HEK293 (cell line): ENCODE measurements around the gene METTL25B.
A peak's percentile ranks its signal among the peaks of the same experiment; 100 is the strongest.
"Not testable (repeated sequence)": the region's sequence is repeated elsewhere in the genome, so short reads cannot be mapped to it uniquely, and the experiment has no call there.

Experiments used
- CTCF ChIA-PET: fragments of 350-600 bp; formaldehyde crosslinking; extraction: SDS; loops from one replicate; lab custom pipeline; 2021; ENCODE audit warnings: antibody characterized with exemption; lab: Yijun Ruan, JAX
- POLR2A ChIA-PET: fragments of 300-600 bp; formaldehyde crosslinking; extraction: SDS; loops from one replicate; lab custom pipeline; 2020; ENCODE audit warnings: antibody characterized with exemption, inconsistent platforms; lab: Yijun Ruan, JAX
- H3K27ac ChIP-seq: fragments of 200-500 bp; sonication (Bioruptor generic); 2 replicates; pipeline ENCODE4 v1.5.1; 2014; ENCODE audit warnings: low read depth, low read length, control low read depth, inconsistent platforms; ENCODE audit errors: extremely low read depth
- H3K36me3 ChIP-seq, 2 experiments: fragments of 200-500 bp in 1 of 2; sonication (Bioruptor generic) in 1 of 2; 1 replicate in 1 of 2; 2 replicates in 1 of 2; pipeline ENCODE4 v1.5.1; 2014 to 2017; ENCODE audit warnings: inconsistent platforms in 2 of 2, low read length in 2 of 2; ENCODE audit not compliant: control insufficient read depth in 2 of 2, insufficient read depth in 1 of 2
- H3K4me1 ChIP-seq: fragments of 200-500 bp; sonication (Bioruptor generic); 2 replicates; pipeline ENCODE4 v1.5.1; 2014; ENCODE audit warnings: mild to moderate bottlenecking, low read length, inconsistent platforms; ENCODE audit not compliant: control insufficient read depth, insufficient read depth
- H3K4me3 ChIP-seq: 2 replicates; pipeline ENCODE4 v1.5.1; 2011; ENCODE audit warnings: low read depth, mild to moderate bottlenecking, control low read depth, low read length, moderate library complexity
- H3K9me3 ChIP-seq: fragments of 200-500 bp; sonication (Bioruptor generic); 2 replicates; pipeline ENCODE4 v1.5.1; 2014; ENCODE audit warnings: low read depth, low read length, inconsistent platforms; ENCODE audit not compliant: control insufficient read depth, insufficient read depth
- BCL11A ChIP-seq: fragments of 450-650 bp; formaldehyde crosslinking; IDR thresholded peaks from 2 replicates; pipeline ENCODE4 v1.5.1; 2016; ENCODE audit warnings: low read depth, missing biosample characterization, missing genetic modification characterization
- GFI1B ChIP-seq: fragments of 450-650 bp; formaldehyde crosslinking; IDR thresholded peaks from 2 replicates; pipeline ENCODE4 v1.5.1; 2016; ENCODE audit warnings: missing biosample characterization, missing genetic modification characterization
- KLF16 ChIP-seq: fragments of 450-650 bp; formaldehyde crosslinking; IDR thresholded peaks from 2 replicates; pipeline ENCODE4 v1.5.1; 2017; ENCODE audit warnings: missing biosample characterization, missing genetic modification characterization
- MYNN ChIP-seq: fragments of 450-650 bp; formaldehyde crosslinking; IDR thresholded peaks from 2 replicates; pipeline ENCODE4 v1.5.1; 2016; ENCODE audit warnings: missing biosample characterization, missing genetic modification characterization, borderline replicate concordance
- MZF1 ChIP-seq: fragments of 450-650 bp; formaldehyde crosslinking; IDR thresholded peaks from 2 replicates; pipeline ENCODE4 v1.5.1; 2017; ENCODE audit warnings: missing biosample characterization, missing genetic modification characterization, borderline replicate concordance
- SP2 ChIP-seq: fragments of 450-650 bp; formaldehyde crosslinking; IDR thresholded peaks from 2 replicates; pipeline ENCODE4 v1.5.1; 2016; ENCODE audit warnings: missing biosample characterization, missing genetic modification characterization
- SP3 ChIP-seq: fragments of 450-650 bp; formaldehyde crosslinking; IDR thresholded peaks from 2 replicates; pipeline ENCODE4 v1.5.1; 2016; ENCODE audit warnings: missing biosample characterization, missing genetic modification characterization
- ZNF16 ChIP-seq: fragments of 450-650 bp; formaldehyde crosslinking; IDR thresholded peaks from 2 replicates; pipeline ENCODE4 v1.5.1; 2016; ENCODE audit warnings: low read depth, missing biosample characterization, missing genetic modification characterization
- ZNF223 ChIP-seq: fragments of 450-650 bp; formaldehyde crosslinking; IDR thresholded peaks from 2 replicates; pipeline ENCODE4 v1.5.1; 2016; ENCODE audit warnings: missing biosample characterization, missing genetic modification characterization
- ZNF248 ChIP-seq: fragments of 450-650 bp; formaldehyde crosslinking; IDR thresholded peaks from 2 replicates; pipeline ENCODE4 v1.5.1; 2017; ENCODE audit warnings: missing biosample characterization, missing genetic modification characterization
- ZNF366 ChIP-seq: fragments of 450-650 bp; formaldehyde crosslinking; conservative IDR thresholded peaks from 2 replicates; pipeline ENCODE4 v1.5.1; 2016; ENCODE audit warnings: missing biosample characterization, missing genetic modification characterization
- ZNF473 ChIP-seq: fragments of 450-650 bp; formaldehyde crosslinking; IDR thresholded peaks from 2 replicates; pipeline ENCODE4 v1.5.1; 2017; ENCODE audit warnings: missing biosample characterization, missing genetic modification characterization
- ZNF623 ChIP-seq: fragments of 450-650 bp; formaldehyde crosslinking; IDR thresholded peaks from 2 replicates; pipeline ENCODE4 v1.5.1; 2016; ENCODE audit warnings: missing biosample characterization, missing genetic modification characterization
- ZNF791 ChIP-seq: fragments of 450-650 bp; formaldehyde crosslinking; IDR thresholded peaks from 2 replicates; pipeline ENCODE4 v1.5.1; 2016; ENCODE audit warnings: missing biosample characterization, missing genetic modification characterization
- ZNF837 ChIP-seq: fragments of 450-650 bp; formaldehyde crosslinking; IDR thresholded peaks from 2 replicates; pipeline ENCODE4 v1.5.1; 2016; ENCODE audit warnings: missing biosample characterization, missing genetic modification characterization
- ZSCAN23 ChIP-seq: fragments of 450-650 bp; formaldehyde crosslinking; IDR thresholded peaks from 2 replicates; pipeline ENCODE4 v1.5.1; 2016; ENCODE audit warnings: missing biosample characterization, missing genetic modification characterization
- TF ChIP-seq, protein P1 (sequence below): fragments of 450-650 bp; formaldehyde crosslinking; IDR thresholded peaks from 2 replicates; pipeline ENCODE4; 2016; ENCODE audit warnings: missing biosample characterization, missing genetic modification characterization

METTL25B gene

DNA sequence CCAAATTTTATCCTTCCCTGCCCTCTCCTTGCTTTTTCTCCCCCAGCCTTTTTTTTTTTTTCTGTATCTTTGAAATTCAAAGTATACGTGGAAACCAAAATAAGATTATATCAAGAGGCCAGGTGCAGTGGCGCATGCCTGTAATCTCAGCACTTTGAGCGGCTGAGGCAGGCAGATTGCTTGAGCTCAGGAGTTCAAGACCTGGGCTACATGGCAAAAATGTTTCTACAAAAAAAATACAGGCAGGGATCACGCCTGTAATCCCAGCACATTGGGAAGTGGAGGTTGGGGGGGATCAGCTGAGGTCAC is 32.5 kb downstream of the METTL25B start:
- TF ChIP-seq ZNF473 (no peak), ZNF16 (tag by site-specific recombination) (no peak), MZF1 (no peak), GFI1B (tag by site-specific recombination) (no peak), ZNF791 (tag by site-specific recombination) (no peak), BCL11A (no peak), SP2 (tag by site-specific recombination) (no peak), ZNF248 (tag by site-specific recombination) (no peak), ZSCAN23 (tag by site-specific recombination) (no peak), ZNF623 (no peak), ZNF837 (tag by site-specific recombination) (no peak), ZNF223 (tag by site-specific recombination) (no peak)
- TF ChIP-seq, protein P1, sequence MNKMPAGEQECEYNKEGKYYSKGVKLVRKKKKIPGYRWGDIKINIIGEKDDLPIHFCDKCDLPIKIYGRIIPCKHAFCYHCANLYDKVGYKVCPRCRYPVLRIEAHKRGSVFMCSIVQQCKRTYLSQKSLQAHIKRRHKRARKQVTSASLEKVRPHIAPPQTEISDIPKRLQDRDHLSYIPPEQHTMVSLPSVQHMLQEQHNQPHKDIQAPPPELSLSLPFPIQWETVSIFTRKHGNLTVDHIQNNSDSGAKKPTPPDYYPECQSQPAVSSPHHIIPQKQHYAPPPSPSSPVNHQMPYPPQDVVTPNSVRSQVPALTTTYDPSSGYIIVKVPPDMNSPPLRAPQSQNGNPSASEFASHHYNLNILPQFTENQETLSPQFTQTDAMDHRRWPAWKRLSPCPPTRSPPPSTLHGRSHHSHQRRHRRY (tag by site-specific recombination), result no peak
- TF ChIP-seq, all 188 proteins: peak for 0

DNA sequence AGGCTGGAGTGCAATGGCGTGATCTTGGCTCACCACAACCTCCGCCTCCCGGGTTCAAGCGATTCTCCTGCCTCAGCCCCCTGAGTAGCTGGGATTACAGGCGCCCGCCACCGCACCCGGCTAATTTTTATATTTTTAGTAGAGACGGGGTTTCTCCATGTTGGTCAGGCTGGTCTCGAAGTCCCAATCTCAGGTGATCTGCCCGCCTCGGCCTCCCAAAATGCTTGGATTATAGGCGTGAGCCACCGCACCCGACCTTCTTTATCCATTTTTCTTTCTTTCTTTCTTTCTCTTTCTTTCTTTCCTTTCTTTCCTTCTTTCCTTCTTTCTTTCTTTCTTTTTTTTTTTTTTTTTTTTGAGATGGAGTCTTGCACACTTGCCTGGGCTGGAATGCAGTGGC is 36.9 kb downstream of the METTL25B start:
- CTCF ChIA-PET, result interaction anchor here (0.6 to 5.0 kb wide), 2 partner anchors 38 to 383 kb away, joined by 5 to 28 read pairs; partner anchors contain the start of genes ISG20L2 and METTL25B
- H3K4me1 ChIP-seq, H3K9me3 ChIP-seq, H3K27ac ChIP-seq, H3K4me3 ChIP-seq: not testable (repeated sequence)
- TF ChIP-seq ZNF366 (tag by site-specific recombination), result peak; percentile 72
- H3K36me3 ChIP-seq, result peaks cover 0 to 15% of the 10 kb centered on the region in 2 experiments; a peak in 2 of 3 replicates
- POLR2A ChIA-PET, result interaction anchor here (0.6 to 1.8 kb wide), 5 partner anchors 9 to 71 kb away, joined by 3 to 4 read pairs (median 3); partner anchors contain the start of genes ISG20L2, METTL25B and MRPL24

More for the DNA sequence above, 32.5 kb downstream of the METTL25B start:
- CTCF ChIA-PET, result interaction anchor here (0.9 to 1.3 kb wide), 4 partner anchors 9 to 71 kb away, joined by 3 to 5 read pairs (median 4); no protein-coding TSS in a partner anchor
- Histone ChIP-seq H3K4me1 (no peaks in the 10 kb centered on the region), H3K9me3 (no peaks in the 10 kb centered on the region), H3K27ac (no peak overlapping the region), H3K4me3 (no peak overlapping the region), H3K36me3 (no peaks in the 10 kb centered on the region)
- POLR2A ChIA-PET, result interaction anchor here (1.5 kb wide), 1 partner anchor 9 kb away, joined by 4 read pairs; the partner anchor contains the start of gene HDGF

DNA sequence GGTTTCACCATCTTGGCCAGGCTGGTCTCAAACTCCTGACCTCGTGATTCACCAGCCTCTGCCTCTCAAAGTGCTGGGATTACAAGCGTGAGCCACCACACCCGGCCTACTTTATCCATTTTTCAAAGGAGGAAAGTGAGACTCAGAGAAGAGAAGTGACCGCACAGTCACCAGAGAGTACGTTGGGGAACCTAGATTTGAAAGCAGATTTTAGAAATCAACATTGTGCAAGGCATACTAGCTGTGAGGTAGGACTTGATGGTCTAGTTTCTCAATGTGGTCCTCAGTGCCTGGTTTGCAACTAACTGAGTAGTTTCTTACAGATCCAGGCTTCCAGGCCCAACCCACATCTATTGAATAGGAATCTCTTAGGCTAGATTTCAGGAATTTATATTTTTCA is 37.4 kb downstream of the METTL25B start:
- TF ChIP-seq KLF16 (tag by site-specific recombination), result no peak
- TF ChIP-seq SP3, result no peak
- TF ChIP-seq BCL11A, result no peak
- TF ChIP-seq ZNF16 (tag by site-specific recombination), result no peak
- no peak for TF ChIP-seq MYNN (tag by site-specific recombination)
- no peak overlapping the region for H3K4me3 ChIP-seq
- H3K27ac ChIP-seq, result no peak overlapping the region
- ChIA-PET POLR2A (interaction anchor here (1.4 to 3.9 kb wide), 2 partner anchors 25 to 37 kb away, joined by 3 to 110 read pairs; partner anchors contain the start of genes ISG20L2, METTL25B and MRPL24), CTCF (interaction anchor here (2.2 to 5.0 kb wide), 3 partner anchors 38 to 95 kb away, joined by 8 to 28 read pairs (median 10); partner anchors contain the start of genes ISG20L2, METTL25B and NTRK1)
- H3K36me3 ChIP-seq, result peaks cover 4 to 20% of the 10 kb centered on the region in 2 experiments; a peak in 2 of 3 replicates
- no peaks in the 10 kb centered on the region for H3K4me1 ChIP-seq
- H3K9me3 ChIP-seq, result no peaks in the 10 kb centered on the region
